Esophagus squamous epithelium (tissue), 5 donors: ENCODE measurements around the gene GATB. TPM values are rescaled to one million over a fixed set of nuclear protein-coding genes. Genes with fewer than 3 reads are reported as not detected.

Source experiments
- DNase-seq: peaks from one replicate; lab custom pipeline; 2025; lab: John Stamatoyannopoulos, UW
- H3K27ac ChIP-seq, 4 donors: fragments of 200-600 bp; sonication (generic); one replicate each; pipeline ENCODE4 v1.5.1; 2016 to 2019; ENCODE audit warnings: mild to moderate bottlenecking in 1 of 4
- H3K27me3 ChIP-seq, 4 donors: fragments of 200-600 bp; sonication (generic); 1 replicate in 3 of 4; 2 replicates in 1 of 4; pipeline versions ENCODE4 v1.5.1 to v1.6.0; 2017 to 2021; ENCODE audit warnings: antibody characterized with exemption in 1 of 4
- H3K36me3 ChIP-seq, 3 donors: fragments of 200-600 bp; sonication (generic); one replicate each; pipeline ENCODE4 v1.5.1; 2016 to 2019
- H3K4me1 ChIP-seq, 3 donors: fragments of 200-600 bp; sonication (generic); one replicate each; pipeline ENCODE4 v1.5.1; 2017 to 2019
- H3K4me3 ChIP-seq, 4 donors: fragments of 200-600 bp; sonication (generic); 1 replicate in 3 of 4; 2 replicates in 1 of 4; pipeline ENCODE4 v1.5.1; 2016 to 2019; ENCODE audit warnings: mild to moderate bottlenecking in 2 of 4, moderate library complexity in 1 of 4
- H3K9me3 ChIP-seq, 3 donors: fragments of 200-600 bp; sonication (generic); one replicate each; pipeline ENCODE4 v1.5.1; 2016 to 2019
- POLR2A ChIP-seq, 4 donors: fragments of 450-650 bp; IDR thresholded peaks; one replicate each; pipeline ENCODE4 v1.6.1; 2017; ENCODE audit warnings: antibody characterized with exemption in 4 of 4, mild to moderate bottlenecking in 4 of 4, moderate library complexity in 3 of 4
- WGBS, 2 donors: methylation state at CpG; one replicate each; pipeline ENCODE4 v1.1.5; 2018; 5-methylcytosine and 5-hydroxymethylcytosine counted together
- intact Hi-C: fragments of 100-400 bp; cut with DNase I; formaldehyde crosslinking; loops from one replicate; pipeline ENCODE4 v1.15.0; 2022
- total RNA-seq, 4 donors: library from RNA; depleted of rRNA; stranded (reverse); fragments of >200 nt; gene quantifications; one replicate each; pipeline ENCODE4 v1.1.0, GENCODE V29; 2016
- TF ChIP-seq, protein P1 (sequence below), 6 experiments: fragments of 450-650 bp in 4 of 6; fragments of 200-600 bp in 2 of 6; sonication (generic) in 2 of 6; IDR thresholded peaks; one replicate each; pipeline ENCODE4 v1.5.1; 2016 to 2019; ENCODE audit warnings: antibody characterized with exemption in 6 of 6, mild to moderate bottlenecking in 4 of 6, moderate library complexity in 4 of 6
- donor health status: DM: yes; HTN: yes; CAD: no.

GATB gene
- total RNA-seq, 4 donors from 2014 or later: 13.4 to 29.8 (median 24.2) TPM

DNA sequence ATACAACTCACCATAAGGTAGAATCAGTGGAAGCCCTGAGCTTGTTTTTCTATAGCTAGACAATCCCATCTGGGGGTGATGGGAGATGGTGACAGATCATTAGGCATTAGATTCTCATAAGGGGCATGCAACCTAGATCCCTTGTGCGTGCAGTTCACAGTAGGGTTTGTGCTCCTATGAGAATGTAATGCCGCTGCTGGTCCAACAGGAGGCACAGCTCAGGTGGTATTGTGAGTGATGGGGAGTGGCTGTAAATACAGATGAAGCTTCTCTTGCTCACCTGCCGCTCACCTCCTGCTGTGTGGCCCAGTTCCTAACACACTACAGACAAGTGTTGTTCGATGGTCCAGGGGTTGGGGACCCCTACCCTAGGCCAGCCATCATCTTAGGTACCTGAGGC lies 5.9 kb upstream of the GATB start:
- H3K9me3 ChIP-seq: no peaks in the 10 kb centered on the region
- H3K4me1 ChIP-seq: no peaks in the 10 kb centered on the region
- intact Hi-C loops: no loop called here
- H3K27me3 ChIP-seq: peaks cover 0 to 13% (median 0%) of the 10 kb centered on the region in 4 donors
- H3K27ac ChIP-seq: no peak overlapping the region
- H3K36me3 ChIP-seq: no peaks in the 10 kb centered on the region
- no peak for DNase-seq
- TF ChIP-seq POLR2A (IDR thresholded peaks at IDR 0.05): no peak
- TF ChIP-seq, protein P1, sequence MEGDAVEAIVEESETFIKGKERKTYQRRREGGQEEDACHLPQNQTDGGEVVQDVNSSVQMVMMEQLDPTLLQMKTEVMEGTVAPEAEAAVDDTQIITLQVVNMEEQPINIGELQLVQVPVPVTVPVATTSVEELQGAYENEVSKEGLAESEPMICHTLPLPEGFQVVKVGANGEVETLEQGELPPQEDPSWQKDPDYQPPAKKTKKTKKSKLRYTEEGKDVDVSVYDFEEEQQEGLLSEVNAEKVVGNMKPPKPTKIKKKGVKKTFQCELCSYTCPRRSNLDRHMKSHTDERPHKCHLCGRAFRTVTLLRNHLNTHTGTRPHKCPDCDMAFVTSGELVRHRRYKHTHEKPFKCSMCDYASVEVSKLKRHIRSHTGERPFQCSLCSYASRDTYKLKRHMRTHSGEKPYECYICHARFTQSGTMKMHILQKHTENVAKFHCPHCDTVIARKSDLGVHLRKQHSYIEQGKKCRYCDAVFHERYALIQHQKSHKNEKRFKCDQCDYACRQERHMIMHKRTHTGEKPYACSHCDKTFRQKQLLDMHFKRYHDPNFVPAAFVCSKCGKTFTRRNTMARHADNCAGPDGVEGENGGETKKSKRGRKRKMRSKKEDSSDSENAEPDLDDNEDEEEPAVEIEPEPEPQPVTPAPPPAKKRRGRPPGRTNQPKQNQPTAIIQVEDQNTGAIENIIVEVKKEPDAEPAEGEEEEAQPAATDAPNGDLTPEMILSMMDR (IDR thresholded peaks at IDR 0.05): peak in 1 of 6 experiments; percentile 54
- H3K4me3 ChIP-seq: no peak overlapping the region
- 46 to 60% methylated on average over 2 to 4 of the region's 4 CpGs for WGBS, 2 donors

DNA sequence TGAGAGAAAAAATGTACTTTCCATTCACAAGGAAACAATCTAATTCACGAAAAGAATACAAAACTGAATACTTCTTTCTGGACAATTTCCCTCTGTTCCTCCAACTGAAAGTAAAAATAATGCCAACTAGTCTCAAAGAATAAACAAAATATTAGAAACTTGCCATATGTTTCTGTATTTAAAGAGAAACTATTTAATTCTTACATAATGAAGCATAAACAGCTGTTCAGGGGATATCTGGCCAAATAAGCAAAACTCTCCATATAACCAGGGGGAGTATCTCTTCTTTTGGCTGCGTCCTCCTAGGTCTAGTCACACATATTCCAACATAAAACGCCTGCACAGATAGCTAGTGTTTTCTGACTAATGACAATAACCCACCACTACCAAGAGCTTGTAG lies 805 bp downstream of the GATB start:
- peak overlapping the region; percentile 67 to 97 (median 85) for H3K4me3 ChIP-seq
- TF ChIP-seq POLR2A (IDR thresholded peaks at IDR 0.05): no peak
- TF ChIP-seq, protein P1 (IDR thresholded peaks at IDR 0.05): no peak
- H3K27ac ChIP-seq: peak overlapping the region in 3 of 4 donors; percentile 75 to 88 (median 81)
- intact Hi-C loops: no loop called here
- no peak for DNase-seq
- peaks cover 0 to 13% (median 0%) of the 10 kb centered on the region in 4 donors for H3K27me3 ChIP-seq
- 20 to 21% methylated on average over 3 of the region's 3 CpGs for WGBS, 2 donors
- peaks cover 0 to 32% (median 0%) of the 10 kb centered on the region in 3 donors for H3K36me3 ChIP-seq
- no peaks in the 10 kb centered on the region for H3K9me3 ChIP-seq
- peaks cover 0 to 18% (median 5%) of the 10 kb centered on the region in 3 donors for H3K4me1 ChIP-seq

DNA sequence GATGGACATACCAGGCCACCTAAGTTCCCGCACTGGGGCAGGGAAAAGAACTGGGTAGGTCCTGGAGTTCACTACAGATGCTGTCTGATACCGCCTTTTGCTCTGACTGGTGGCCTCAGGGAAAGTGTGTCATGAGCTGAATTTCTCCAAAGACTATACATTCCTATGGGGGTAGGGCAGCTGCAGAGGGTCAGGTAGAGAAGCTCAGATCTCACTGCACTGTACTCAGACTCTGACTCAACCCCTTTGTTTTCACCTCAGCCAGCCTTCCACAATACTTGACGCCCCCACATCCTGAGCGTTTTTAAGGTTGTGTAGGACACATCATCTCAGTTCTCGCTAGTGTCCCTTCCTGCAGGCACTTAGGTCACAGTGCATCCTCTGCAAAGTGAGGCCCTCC lies 7.8 kb downstream of the GATB start:
- no peak for DNase-seq
- Histone ChIP-seq H3K27me3 (no peaks in the 10 kb centered on the region), H3K9me3 (no peaks in the 10 kb centered on the region), H3K4me3 (no peak overlapping the region), H3K27ac (no peak overlapping the region), H3K4me1 (no peaks in the 10 kb centered on the region), H3K36me3 (peaks cover 0 to 83% (median 0%) of the 10 kb centered on the region in 3 donors)
- intact Hi-C loops: no loop called here
- TF ChIP-seq, protein P1 (IDR thresholded peaks at IDR 0.05): no peak
- no peak for TF ChIP-seq POLR2A (IDR thresholded peaks at IDR 0.05)
- WGBS, 2 donors: 68 to 77% methylated on average over 4 to 5 of the region's 5 CpGs

DNA sequence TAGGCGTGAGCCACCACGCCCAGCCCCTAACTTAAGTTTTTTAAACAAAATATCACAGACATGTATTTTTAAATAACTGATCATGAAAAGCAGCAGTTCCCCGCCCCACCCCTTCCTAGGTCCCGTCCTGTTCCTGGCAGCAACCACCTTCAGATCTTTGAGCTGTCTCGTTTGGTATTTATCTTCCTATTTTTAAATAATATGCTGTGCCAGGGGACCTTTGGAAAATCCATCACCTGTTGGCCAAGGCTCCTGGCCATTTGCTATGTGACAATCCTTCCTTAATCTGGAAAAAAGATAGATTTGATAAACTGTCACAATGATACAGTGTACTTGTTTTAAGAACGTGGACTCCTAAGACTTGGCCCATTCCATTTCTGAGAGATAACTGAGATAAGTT lies 10.7 kb downstream of the GATB start:
- Histone ChIP-seq H3K27ac (no peak overlapping the region), H3K4me1 (no peaks in the 10 kb centered on the region), H3K4me3 (no peak overlapping the region), H3K27me3 (no peaks in the 10 kb centered on the region), H3K9me3 (no peaks in the 10 kb centered on the region), H3K36me3 (peaks cover 0 to 58% (median 0%) of the 10 kb centered on the region in 3 donors)
- WGBS, 2 donors: 70 to 87% methylated on average over 6 of the region's 6 CpGs
- DNase-seq: no peak
- intact Hi-C loops: no loop called here
- TF ChIP-seq, protein P1 (IDR thresholded peaks at IDR 0.05): no peak
- TF ChIP-seq POLR2A (IDR thresholded peaks at IDR 0.05): no peak

DNA sequence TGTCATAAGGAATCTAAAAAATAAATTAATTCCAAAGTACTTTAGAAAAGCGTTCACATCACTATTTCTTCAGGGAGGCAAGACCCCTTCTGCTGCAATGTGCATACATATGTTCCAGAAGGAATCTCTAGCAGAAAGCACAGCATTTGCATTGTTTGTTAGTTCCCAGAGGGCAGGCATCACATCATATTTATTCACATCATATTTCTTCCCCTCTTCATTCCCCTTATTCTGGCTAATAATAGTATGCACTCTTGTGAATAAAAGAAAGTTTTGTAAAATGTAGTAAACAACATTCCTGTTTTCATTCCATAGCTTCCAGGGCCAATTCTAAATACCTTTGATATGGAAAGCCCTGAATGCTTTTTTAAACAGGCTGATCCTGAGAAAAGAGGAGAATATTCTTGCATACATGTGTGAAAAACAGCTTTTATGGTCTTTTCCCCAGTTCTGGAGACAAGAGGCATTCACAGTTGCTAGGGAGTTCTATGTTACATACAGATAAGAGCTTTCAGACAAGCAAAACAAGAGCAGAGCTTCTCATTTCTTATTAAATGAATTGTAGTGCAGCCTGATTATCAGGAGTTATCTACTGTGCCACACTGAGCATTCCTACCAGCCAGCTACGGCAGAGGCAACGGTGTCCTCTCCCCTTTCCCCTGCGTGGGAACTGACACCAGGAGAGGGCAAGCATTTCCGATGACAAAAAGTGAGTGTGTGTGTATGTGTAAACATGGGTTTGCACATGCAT lies 15.2 kb downstream of the GATB start:
- intact Hi-C loops: no loop called here
- 72 to 79% methylated on average over 5 of the region's 5 CpGs for WGBS, 2 donors

More for the DNA sequence above, 15.2 kb downstream of the GATB start:
- Histone ChIP-seq H3K9me3 (no peaks in the 10 kb centered on the region), H3K4me3 (no peak overlapping the region), H3K36me3 (peaks cover 0 to 21% (median 0%) of the 10 kb centered on the region in 3 donors), H3K27me3 (no peaks in the 10 kb centered on the region), H3K27ac (no peak overlapping the region), H3K4me1 (no peaks in the 10 kb centered on the region)
- TF ChIP-seq POLR2A (IDR thresholded peaks at IDR 0.05): no peak
- TF ChIP-seq, protein P1 (IDR thresholded peaks at IDR 0.05): no peak
- no peak for DNase-seq
